NCI-H1930 (cell line): ENCODE data around the gene MED4.

Experiments
- DNase-seq, 2 experiments: peaks; one replicate each; lab custom pipeline; 2025; lab: John Stamatoyannopoulos, UW

MED4 gene

DNA sequence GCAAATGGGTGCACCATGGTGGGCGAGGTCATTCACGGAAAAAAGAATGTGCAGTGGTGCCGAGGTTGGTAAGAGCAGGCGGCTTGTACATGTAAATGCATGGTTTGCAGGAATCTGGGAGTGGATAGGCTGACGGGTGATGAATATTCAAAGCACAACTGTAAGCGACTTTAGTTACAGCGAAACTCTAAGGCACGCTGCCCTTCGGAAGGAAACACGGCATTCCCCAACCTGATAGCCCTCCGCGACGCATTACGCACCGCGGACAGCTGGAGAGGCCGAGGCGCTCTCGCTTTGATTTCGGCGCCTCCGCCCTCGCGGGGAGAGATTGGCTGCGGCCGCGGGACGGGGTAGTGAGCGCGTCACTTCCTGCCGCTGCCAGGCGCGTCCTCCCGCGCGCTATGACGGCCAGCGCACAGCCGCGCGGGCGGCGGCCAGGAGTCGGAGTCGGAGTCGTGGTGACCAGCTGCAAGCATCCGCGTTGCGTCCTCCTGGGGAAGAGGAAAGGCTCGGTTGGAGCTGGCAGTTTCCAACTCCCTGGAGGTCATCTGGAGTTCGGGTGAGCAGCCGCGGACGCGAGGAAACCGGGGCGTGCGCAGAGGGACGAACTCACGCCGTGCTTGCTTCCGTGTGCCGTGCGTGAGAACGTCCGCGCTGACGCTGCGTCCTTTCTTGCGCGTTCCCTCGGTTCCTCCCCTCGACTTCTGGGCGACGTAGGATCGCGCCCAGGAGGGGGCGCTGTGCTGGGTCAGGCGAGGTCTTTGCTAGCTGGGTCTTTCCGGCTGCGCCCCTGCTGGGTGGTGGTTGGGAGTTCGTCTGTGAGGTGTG is 57.3 kb downstream of the MED4 start, which contains the start of gene NUDT15:
Gene NUDT15, plus strand, starts transcription at position 381 of the 828 bp plus-strand sequence. Its CDS starts 21 bp downstream, at position 402.
- DNase-seq, result peak; percentile 94 to 99

DNA sequence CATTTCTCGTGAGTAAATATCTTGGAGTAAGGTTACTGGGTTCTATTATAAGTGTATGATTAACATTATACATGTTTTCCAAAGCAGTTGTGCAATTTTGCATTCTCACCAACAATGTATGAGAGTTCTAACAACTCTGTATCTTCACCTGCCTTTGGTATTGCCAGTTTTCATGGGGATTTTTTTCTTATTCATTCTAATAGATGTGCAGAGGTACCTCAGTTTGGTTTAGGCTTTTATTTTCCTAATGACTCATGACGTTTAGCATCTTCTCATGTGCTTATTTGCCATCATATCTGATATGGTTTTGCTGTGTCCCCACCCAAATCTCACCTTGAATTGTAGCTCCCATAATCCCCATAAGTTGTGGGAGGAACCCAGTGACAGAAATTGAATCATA is 65.0 kb downstream of the MED4 start:
- no peak for DNase-seq

DNA sequence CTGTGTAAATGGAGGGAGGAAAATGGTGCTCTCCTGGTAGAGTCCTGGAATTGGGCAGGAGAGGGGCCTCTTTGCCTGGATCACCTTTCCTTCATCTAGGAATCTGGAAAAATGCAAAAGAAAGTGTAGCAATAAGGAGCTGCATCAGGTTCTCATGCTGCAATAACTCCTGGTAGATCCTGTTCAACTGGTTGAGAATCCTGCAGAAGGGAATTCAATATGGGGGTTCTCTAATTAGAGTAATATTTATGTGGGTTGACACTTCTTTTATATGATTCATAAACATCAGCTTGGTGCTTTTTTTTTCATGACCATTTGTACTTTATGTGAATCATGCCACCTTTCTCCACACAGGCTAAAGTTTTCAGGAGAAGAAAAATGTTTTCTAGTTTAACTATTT is 66.8 kb downstream of the MED4 start:
- no peak for DNase-seq
